Left kidney (tissue), 2 donors: ENCODE data around the gene EHD2. TPM values are rescaled to one million over a fixed set of nuclear protein-coding genes. Genes with fewer than 3 reads are reported as not detected.

Experiments
- DNase-seq: peaks from one replicate; pipeline ENCODE4 v3.0.0-alpha.2; 2013
- polyA plus RNA-seq: library from polyadenylated mRNA; unstranded; fragments of 120-200 nt; gene quantifications from one replicate; pipeline ENCODE4 v1.2.1, GENCODE V29; 2013; ENCODE audit not compliant: insufficient read length

Gene EHD2
- polyA plus RNA-seq, 1 donor = 27.4 TPM

DNA sequence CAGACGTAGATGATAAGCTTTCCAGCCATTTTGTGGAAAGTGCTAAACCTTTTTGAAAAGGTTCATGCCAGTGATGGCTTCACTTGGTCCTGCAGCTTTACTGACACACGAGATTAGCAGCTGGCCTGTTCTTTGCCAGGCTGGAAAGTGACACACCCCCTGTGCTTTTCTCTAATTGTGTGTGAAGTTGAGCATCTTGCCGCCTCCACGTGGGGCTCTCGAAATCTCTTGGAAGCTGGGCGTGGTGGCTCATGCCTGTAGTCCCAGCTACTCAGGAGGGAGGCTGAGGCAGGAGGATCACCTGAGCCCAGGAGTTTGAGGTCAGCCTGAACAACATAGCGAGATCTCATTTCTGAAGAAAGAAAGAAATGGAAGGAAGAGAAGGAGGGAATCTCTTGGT is 25.3 kb upstream of the EHD2 start:
- DNase-seq = no peak

DNA sequence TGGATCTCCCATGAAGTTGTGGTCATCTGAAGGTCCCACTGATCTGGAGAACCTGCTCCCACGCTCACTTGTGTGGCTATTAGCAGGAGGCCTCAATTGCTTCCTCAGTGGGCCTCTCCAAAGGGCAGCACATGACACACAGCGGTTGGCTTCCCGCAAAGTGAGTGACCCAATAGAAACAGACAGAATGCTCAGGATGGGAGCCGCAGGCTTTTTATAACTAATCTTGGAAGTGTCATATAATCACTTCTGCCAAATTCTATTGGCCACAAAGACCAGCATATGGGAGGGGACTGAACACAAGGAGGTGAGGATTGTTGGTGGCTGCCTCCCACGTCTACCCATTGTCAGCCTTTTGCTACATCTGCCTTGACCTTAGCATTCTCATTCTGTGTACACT is 22.1 kb upstream of the EHD2 start:
- DNase-seq = no peak

DNA sequence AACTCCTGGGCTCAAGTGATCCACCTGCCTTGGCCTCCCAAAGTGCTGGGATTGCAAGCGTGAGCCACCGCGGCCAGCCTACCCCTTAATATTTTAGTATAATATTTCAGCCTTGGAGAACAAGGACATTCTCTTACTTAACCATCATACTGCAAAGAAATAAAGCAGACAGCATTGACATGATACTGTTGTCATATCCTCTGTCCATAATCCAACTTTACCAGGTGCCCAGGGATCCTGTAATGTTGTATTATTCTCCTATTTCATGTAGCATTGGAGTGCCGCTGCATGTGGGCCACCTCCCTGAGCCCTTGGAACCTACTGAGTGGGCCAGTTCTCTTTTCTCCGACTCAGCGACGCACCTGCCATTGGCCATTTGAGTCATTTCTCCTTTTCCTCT is 21.4 kb upstream of the EHD2 start:
- DNase-seq = no peak

DNA sequence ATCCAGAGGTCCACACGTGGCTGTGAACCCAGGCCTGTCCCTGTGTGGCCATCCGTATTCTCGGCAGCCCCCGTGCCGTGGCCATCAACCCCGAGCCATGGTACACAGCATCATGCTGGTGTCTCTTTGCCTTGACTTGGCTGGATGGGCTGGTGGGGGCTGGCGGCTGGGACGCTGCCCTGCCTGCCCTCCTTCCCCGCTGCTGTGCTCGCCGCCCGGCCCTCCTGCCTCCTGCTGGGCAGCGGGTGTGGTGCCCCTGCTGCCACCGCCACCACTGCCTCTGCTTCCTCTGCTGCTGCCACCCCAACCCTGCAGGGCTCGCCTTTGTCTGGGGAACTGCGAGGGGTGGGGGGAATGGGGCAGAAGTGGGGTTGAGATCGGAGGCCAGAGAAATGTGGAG is 19.7 kb upstream of the EHD2 start:
- no peak for DNase-seq

DNA sequence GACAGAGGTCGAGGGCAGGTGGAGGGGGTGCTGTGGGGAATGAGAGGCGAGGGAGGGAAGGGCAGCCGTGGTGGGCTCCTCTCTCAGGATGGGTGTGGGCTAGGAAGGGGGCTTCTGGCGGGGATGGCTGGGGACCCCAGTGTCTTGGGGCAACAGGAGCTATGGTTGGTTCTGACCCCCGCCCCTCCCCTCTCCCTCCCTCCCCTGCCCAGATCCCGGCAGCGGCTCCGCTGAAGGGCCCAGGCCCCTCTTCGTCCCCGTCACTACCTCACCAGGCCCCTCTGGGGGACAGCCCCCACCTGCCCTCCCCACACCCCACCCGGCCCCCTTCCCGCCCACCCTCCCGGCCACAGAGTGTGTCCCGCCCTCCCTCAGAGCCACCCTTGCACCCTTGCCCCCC is 19.3 kb upstream of the EHD2 start:
- DNase-seq = no peak

DNA sequence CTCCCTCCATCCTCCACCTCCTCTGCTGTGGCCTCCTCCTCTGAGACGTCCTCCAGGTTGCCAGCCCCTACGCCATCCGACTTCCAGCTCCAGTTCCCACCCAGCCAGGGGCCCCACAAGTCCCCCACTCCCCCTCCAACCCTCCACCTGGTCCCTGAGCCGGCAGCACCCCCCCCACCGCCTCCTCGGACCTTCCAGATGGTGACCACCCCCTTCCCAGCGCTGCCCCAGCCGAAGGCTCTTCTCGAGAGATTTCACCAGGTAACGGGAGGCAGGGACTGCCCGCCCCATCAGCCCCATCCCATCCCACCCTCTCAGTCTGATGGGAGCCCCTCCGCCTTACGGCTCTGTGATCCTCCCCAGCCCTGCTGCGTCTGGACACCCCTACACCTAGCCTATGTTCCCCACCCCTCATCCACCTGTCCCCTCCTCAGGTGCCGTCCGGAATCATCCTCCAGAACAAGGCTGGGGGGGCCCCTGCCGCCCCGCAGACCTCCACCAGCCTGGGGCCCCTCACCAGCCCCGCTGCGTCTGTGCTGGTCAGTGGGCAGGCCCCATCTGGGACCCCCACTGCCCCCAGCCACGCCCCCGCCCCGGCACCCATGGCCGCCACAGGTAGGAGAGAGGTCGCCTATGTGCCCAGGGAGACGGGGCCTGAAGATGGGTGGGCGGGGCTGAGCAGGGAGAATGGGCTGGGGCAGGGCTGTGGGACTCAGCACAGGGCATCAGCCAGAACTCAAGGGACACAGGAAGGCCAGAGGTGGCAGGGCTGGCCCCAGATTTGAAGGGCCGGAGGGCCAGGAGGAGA is 18.6 kb upstream of the EHD2 start:
- no peak for DNase-seq

DNA sequence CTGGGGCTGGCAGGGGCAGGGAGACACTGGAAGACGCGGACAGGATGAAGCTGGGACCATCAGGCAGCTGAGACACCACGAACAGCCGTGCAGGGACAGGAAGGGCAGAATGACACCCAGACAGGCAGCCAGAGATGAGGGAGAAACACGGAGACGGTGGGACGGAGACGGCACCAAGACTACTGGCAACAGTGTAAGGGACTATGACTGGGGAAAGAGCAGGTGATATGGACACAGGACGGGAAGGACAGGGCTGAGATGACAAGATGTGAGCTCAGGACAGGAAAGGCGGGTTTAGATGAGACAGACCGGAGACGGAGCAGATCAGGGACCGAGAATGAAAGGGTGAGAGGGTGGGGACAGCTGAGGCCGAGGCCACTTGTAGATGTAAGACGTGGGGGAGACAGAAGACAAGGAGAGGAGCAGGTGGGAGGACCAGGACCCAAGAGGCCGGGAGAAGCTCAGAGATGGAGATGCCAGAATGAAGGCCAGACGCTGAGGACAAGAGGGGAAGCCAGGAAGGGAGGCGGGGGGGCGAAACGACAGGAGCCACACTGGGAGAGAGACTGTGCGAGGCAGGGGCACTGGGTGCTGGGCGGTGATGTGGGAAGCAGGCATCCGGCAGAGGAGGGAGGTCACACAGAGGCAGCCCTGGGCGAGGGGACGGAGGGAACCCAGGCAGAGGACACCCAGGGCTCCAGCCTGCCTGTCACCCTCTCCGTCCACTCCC is 17.5 kb upstream of the EHD2 start:
- no peak for DNase-seq

DNA sequence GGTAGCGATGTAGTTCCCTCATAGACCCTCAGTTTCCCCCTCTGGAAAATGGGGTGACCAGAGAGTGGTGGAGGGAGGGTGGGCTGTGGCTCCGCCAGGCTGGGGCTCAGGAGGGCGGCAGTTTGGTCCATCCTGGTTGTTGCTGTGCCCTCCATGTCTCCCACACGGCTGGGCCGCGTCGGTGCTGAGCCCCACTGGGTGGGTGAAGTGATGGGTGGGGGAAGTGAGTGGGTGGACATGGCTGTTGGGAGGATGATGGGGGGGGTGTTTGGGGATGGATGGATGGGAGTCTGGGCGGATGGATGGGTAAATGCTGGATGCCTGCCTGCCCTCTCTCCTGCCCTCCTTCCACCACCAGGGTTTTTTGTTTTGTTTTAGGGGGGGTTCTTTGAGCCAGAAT is 16.6 kb upstream of the EHD2 start:
- no peak for DNase-seq

DNA sequence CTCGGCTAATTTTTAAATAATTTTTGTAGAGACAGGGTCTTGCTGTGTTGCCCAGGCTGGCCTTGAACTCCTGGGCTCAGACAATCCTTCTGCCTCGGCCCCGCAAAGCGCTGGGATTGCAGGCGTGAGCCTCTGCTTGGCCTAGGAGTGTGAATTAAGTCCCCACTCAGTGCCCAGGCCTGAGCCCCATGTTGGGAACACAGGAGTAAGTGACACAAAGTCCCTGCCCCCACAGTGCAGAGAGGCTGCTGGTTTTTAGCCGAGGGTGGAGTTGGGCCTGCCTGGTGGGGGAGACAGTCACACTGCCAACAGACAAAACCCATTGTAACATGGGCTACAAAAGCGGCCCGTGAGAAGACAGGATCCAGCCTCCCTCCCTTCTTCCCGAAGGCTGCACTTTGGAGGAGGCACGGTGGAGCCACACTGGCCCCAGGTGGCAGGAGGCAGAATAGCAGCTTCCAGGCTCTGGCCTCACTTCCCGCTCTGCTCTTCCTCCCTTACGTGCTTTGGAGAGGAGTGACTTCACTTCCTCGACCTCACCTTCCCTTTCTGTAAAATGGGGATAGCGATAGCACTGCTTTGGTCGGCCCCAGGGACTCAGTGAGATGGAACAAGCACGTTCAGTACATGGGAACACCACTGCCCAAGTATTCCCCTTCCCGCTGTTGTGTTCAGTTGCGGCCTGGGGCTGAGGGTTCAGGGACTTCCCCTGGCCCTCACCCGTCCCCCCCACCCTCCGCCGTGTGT is 15.2 kb upstream of the EHD2 start:
- peak; percentile 53 for DNase-seq

DNA sequence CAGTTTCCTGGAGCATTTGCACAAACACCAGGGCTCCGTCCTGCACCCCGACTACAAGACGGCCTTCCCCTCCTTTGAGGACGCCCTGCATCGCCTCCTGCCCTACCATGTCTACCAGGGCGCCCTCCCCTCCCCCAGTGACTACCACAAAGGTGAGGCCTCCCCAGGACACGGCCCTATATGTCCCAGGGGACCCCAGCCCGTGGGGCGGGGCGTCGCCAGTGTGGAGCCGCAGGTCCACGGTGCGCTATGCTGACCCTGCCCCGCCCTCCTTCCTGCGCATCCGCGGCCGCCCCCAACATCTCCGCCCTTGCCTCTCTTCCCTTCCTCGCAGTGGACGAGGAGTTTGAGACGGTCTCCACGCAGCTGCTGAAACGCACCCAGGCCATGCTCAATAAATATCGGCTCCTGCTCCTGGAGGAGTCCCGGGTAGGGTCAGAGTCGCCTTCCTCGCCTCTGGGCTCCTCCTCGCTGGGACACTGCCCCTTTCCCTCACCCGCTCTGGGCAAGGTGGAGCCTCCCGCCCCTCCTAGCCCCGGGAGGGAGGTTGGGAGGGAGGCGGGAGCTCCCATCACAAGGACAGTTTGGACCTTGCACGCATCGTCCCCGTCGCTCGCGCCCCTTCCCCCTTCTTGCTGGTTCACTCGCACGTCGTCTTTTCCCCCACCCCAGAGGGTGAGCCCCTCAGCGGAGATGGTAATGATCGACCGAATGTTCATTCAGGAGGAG is 14.4 kb upstream of the EHD2 start:
- DNase-seq = no peak

DNA sequence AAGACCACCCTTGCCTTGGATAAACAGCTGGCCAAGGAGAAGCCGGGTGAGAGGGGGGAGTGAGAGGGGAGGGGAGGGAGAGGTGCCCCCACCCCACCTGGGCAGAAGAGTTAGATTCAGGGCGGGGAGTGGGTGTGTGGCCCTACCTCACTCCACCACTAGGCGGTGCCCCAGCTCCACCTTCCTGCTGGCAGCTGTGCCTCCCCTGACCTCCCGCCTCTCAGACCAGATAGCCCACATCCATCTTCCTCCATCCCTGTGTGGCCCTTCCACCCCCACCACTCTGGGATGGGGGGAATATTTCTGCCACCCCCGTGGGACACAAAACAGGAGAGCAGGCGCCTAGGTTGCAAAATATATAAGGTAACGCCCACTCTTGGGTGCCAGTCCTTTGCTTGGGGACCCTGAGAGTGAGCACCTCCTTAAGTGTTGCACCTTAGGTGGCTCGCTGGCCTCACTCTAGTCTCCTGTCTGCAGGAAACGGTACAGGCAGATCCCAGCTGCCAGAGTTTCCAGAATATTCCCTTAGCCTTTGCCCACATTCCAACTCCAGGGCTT is 13.8 kb upstream of the EHD2 start:
- no peak for DNase-seq

DNA sequence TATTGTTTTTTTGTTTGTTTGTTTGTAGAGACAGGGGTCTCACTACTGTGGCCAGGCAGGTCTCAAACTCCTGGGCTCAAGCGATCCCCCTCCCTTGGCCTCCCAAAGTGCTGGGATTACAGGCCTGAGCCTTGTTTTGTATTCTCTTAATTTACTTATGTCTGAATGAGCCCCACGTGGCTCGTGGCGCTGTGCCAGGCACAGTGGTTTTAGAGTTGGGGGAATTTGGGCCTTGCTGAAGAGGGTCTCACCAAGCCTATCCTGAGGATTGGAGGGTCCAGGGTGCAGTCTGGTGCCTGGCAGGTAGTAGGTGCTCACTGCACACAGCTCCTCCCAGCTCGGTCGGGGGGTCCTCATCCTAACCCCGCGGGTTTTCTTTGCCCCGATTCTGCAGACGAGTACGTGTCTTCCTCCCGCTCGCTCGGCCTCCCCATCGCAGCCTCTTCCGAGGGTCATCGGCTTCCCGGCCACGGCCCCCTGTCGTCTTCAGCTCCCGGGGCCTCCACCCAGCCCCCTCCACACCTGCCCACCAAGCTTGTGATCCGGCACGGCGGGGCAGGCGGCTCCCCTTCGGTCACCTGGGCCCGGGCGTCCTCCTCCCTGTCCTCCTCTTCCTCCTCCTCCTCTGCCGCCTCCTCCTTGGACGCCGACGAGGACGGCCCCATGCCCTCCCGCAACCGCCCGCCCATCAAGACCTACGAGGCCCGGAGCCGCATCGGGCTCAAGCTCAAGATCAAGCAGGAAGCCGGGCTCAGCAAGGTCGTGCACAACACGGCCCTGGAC is 12.1 kb upstream of the EHD2 start:
- DNase-seq = no peak

DNA sequence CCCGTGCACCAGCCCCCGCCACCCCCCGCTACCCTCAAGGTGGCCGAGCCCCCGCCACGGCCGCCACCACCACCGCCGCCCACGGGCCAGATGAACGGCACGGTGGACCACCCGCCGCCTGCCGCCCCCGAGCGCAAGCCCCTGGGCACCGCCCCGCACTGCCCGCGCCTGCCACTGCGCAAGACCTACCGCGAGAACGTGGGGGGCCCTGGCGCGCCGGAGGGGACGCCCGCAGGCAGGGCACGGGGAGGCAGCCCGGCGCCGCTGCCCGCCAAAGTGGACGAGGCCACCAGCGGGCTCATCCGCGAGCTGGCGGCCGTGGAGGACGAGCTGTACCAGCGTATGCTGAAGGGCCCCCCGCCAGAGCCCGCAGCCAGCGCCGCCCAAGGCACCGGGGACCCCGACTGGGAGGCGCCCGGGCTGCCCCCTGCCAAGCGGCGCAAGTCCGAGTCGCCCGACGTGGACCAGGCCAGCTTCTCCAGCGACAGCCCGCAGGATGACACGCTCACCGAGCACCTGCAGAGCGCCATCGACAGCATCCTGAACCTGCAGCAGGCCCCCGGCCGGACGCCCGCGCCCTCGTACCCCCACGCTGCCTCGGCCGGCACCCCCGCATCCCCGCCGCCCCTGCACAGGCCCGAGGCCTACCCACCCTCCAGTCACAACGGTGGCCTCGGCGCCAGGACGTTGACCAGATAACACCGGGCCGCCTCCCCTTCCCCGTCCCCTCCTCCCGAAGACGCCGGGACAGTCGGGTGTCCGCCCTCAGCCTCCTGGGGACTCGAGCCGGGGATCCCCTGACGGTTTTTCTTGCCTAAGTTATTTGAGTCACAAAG is 11.3 kb upstream of the EHD2 start:
- no peak for DNase-seq

DNA sequence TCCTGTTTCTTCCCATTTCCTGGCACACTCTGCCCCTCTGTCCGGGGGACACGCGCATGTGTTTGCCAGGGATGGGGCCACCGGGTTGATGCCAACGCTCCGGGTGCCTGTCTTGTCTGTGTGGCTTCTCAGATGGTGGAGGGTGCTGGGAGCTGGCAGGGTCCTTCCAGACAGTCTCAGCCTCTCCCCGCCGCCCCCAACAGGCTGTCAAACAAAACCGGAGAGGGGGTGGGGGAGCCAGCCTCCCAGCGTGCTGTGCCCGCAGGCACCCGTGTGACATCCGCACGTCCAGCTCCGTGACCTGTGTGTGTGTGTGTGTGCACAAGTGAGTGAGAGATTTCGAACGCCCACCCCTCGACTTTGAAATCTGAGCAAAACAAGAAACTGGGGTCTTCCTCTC is 10.6 kb upstream of the EHD2 start:
- DNase-seq = no peak

DNA sequence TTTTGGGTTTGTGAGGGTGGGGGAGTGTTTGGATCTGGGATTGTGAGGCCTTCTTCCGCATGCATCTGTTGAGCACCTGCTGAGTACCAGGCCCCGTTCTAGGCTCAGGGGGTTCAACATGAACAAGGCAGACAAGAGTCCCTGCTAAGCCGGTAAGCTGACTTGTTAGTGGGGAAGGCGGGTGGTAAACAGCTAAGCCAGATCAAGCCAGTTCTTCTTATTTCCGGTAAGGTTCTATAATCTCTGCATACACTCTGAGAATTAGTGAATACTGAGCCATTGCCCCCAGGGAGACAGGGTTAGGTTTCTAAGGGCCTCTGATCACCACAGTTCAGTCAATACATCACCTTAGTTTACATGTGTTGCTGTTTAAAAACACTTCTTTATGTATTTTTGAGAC is 9.9 kb upstream of the EHD2 start:
- no peak for DNase-seq

DNA sequence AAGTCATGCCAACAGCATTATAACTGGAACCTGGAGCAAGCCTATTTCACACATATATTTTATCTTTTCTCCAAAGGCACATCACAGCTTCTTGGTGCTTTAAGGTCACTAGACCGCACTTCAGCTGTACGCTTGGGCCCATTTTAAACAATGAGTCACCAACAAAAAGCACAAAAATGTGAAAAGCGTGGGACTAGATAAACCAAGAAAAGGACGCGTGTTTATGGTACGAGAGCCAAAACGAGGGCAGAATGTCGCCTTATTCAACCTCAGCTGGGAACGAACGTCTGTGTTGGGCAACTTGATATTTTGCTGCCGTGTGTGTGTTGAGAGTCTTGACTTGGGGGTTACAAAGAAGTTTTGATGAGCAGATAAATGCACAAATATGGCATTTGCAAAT is 9.2 kb upstream of the EHD2 start:
- no peak for DNase-seq

DNA sequence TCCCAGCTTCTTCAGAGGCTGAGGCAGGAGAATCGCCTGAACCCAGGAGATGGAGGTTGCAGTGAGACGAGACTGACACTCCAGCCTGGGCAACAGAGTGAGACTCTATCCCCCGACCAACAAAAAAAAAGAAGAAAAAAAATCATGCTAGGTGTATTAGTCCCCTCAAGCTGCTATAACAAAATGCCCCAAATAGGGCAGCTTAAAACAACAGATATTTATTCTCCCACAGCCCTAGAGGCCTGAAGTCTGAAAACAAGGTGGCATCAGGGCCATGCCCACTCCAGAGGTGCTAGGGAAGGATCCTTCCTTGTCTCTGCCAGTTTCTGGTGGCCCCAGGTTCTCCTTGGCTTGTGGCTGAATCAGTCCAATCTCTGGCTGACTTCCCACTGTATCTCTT is 8.6 kb upstream of the EHD2 start:
- DNase-seq = no peak

DNA sequence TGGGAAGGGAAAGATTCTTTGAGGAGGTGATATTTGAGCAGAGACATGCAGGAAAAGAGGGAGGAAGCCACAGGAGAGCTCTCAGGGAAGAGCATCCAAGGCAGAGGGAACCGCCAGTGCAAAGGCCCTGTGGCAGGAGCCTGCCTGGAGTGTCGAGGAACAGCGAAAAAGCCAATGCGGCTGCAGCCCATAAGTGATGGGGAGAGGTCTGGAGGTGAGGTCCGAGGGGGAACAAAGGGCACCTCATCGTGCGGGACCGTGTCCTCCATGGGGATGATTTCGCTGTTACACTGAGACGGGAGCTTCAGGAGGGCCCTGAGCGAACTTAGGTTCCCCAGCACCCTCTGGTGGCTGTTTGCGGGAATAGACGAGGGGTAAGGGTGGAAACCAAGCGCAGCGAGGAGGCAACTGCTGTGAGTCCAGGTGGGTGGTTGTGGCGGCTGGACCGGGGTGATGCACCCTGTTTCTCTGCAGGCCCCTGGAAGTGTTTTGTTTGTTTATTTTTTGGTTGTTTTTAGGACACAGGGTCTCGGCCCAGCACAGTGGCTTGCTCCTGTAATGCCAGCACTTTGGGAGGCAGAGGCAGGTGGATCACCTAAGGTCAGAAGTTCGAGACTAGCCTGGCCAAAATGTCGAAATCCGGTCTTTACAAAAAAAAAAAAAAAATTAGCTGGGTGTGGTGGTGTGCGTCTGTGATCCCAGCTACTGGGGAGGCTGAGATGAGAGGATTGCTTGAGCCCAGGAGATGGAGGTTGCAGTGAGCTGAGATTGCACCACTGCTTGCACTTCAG is 5.9 kb upstream of the EHD2 start:
- DNase-seq = peak; percentile 62

DNA sequence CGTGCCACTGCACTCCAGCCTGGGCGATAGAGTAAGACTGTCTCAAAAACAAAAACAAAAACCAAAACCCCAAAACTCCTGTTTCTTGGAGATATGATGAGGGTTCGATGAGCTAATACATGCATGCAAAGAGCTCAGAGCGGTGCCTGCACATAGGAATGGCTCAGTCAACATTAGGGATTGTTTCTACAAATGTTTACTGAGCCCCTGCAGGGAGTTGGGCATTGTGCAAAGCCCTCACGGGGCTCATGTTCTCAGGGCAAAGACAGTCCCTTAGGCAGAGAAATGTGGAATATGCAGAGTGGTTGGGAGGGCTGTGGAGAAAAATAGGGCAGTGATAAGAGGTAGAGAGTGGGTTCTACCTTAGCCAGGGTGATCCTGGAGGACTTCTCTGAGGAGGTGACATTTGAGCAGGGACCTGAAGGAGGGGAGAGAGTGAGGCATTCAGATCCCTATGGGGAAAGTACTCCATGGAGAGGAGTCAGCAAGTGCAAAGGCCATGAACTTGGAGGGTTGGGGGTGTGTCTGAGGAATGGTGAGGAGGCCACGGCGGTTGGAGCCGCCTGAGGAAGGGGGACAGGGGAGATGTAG is 1.5 kb upstream of the EHD2 start:
- no peak for DNase-seq
